ENCODE measurements around the gene MAFF. TPM values are rescaled to one million over a fixed set of nuclear protein-coding genes. Genes with fewer than 3 reads are reported as not detected.

The MAFF gene
- total RNA-seq, 1 experiment from 2014 or later = 6.4 TPM

GRCh38 chr22:38163844-38164550, 37.8 kb upstream of the MAFF start:
- H3K27ac ChIP-seq (ENCODE audit: low read length) = no peak overlapping the region
- DNase-seq (ENCODE audit: low read depth, low spot score) (no peak), ATAC-seq (no peak)
- H3K27me3 ChIP-seq (ENCODE audit: control insufficient read depth, insufficient read depth, low read length) = no peaks in the 10 kb centered on the region
- in situ Hi-C loops (cut with HindIII; ENCODE audit: low pct_unique_long_range_greater_than_20kb, low sequenced_read_pairs) = no loop called here
- no peak overlapping the region for H3K4me3 ChIP-seq (ENCODE audit: low read depth in 2 of 2, low read length in 2 of 2)
- ChIA-PET CTCF (no interaction called here), POLR2A (interaction anchor here (0.5 kb wide), 1 partner anchor 27 kb away, joined by 3 read pairs; no protein-coding TSS in a partner anchor)
- no peak for TF ChIP-seq REST (IDR thresholded peaks at IDR 0.05; ENCODE audit: insufficient read depth in 1 of 2, low read depth in 2 of 2, low read length in 1 of 2)
- no peak for TF ChIP-seq SIN3A (IDR thresholded peaks at IDR 0.05; ENCODE audit: borderline replicate concordance, insufficient read depth, low read depth, low read length)
- TF ChIP-seq TCF7L2 (IDR thresholded peaks at IDR 0.05; ENCODE audit: low read depth, low read length) = no peak
- TF ChIP-seq CTCF (IDR thresholded peaks at IDR 0.05) = no peak
- no peak for TF ChIP-seq POLR2AphosphoS5 (IDR thresholded peaks at IDR 0.05; ENCODE audit: low read depth, low read length)
- no TSS peak for BruUV-seq (replicated peaks)
- H3K9me3 ChIP-seq (ENCODE audit: control insufficient read depth, insufficient read depth, low read depth, low read length) = no peaks in the 10 kb centered on the region
- no peaks in the 10 kb centered on the region for H3K4me1 ChIP-seq (ENCODE audit: control insufficient read depth, insufficient read depth, low read length)
- intact Hi-C loops (cut with micrococcal nuclease; ENCODE audit: unreplicated experiment) = no loop called here
- H3K36me3 ChIP-seq (ENCODE audit: control insufficient read depth, insufficient read depth, low read length) = no peaks in the 10 kb centered on the region

- intact Hi-C loops (cut with micrococcal nuclease; ENCODE audit: unreplicated experiment) = no loop called here
- ATAC-seq (peak; percentile 43; the same call in 1 of the 2 replicates), DNase-seq (ENCODE audit: low read depth, low spot score) (no peak)
- H3K4me3 ChIP-seq (ENCODE audit: low read depth in 2 of 2, low read length in 2 of 2) = no peak overlapping the region
- TF ChIP-seq TCF7L2 (IDR thresholded peaks at IDR 0.05; ENCODE audit: low read depth, low read length) = no peak
- no peak for TF ChIP-seq SIN3A (IDR thresholded peaks at IDR 0.05; ENCODE audit: borderline replicate concordance, insufficient read depth, low read depth, low read length)
- TF ChIP-seq REST (IDR thresholded peaks at IDR 0.05; ENCODE audit: insufficient read depth in 1 of 2, low read depth in 2 of 2, low read length in 1 of 2) = no peak
- no peak for TF ChIP-seq CTCF (IDR thresholded peaks at IDR 0.05)
- TF ChIP-seq POLR2AphosphoS5 (IDR thresholded peaks at IDR 0.05; ENCODE audit: low read depth, low read length) = no peak
- no peaks in the 10 kb centered on the region for H3K4me1 ChIP-seq (ENCODE audit: control insufficient read depth, insufficient read depth, low read length)
- POLR2A ChIA-PET = no interaction called here
- CTCF ChIA-PET = no interaction called here
- no peaks in the 10 kb centered on the region for H3K36me3 ChIP-seq (ENCODE audit: control insufficient read depth, insufficient read depth, low read length)
- no peaks in the 10 kb centered on the region for H3K9me3 ChIP-seq (ENCODE audit: control insufficient read depth, insufficient read depth, low read depth, low read length)
- no peak overlapping the region for H3K27ac ChIP-seq (ENCODE audit: low read length)
- no peaks in the 10 kb centered on the region for H3K27me3 ChIP-seq (ENCODE audit: control insufficient read depth, insufficient read depth, low read length)
- in situ Hi-C loops (cut with HindIII; ENCODE audit: low pct_unique_long_range_greater_than_20kb, low sequenced_read_pairs) = no loop called here
- BruUV-seq (replicated peaks) = no TSS peak
Measured at GRCh38 chr22:38164551-38164918, 37.3 kb upstream of the MAFF start.

Data from Panc1 (cell line).